Thyroid gland (tissue), 4 donors: ENCODE data around the gene ZBTB44. TPM values are rescaled to one million over a fixed set of nuclear protein-coding genes. Genes with fewer than 3 reads are reported as not detected.

Experiments
- DNase-seq, 2 donors: peaks; one replicate each; pipeline ENCODE4 v3.0.0-alpha.2; 2019
- H3K27ac ChIP-seq, 3 donors: fragments of 200-600 bp; sonication (generic); 1 replicate in 2 of 3; 2 replicates in 1 of 3; pipeline ENCODE4 v1.5.1; 2016 to 2019; ENCODE audit warnings: mild to moderate bottlenecking in 1 of 3, moderate library complexity in 1 of 3
- H3K27me3 ChIP-seq: fragments of 200-600 bp; sonication (generic); one replicate; pipeline ENCODE4 v1.5.1; 2019
- H3K36me3 ChIP-seq, 2 donors: fragments of 200-600 bp; sonication (generic); one replicate each; pipeline ENCODE4 v1.5.1; 2016 to 2019
- H3K4me1 ChIP-seq, 2 donors: fragments of 200-600 bp; sonication (generic); one replicate each; pipeline ENCODE4 v1.5.1; 2017 to 2019
- H3K4me3 ChIP-seq, 3 donors: fragments of 200-600 bp; sonication (generic); replicated peaks in 1 of 3; 1 replicate in 2 of 3; 2 replicates in 1 of 3; pipeline ENCODE4 v1.5.1; 2016; ENCODE audit warnings: mild to moderate bottlenecking in 1 of 3
- H3K9me3 ChIP-seq: fragments of 200-600 bp; sonication (generic); one replicate; pipeline ENCODE4 v1.5.1; 2017
- POLR2A ChIP-seq, 2 donors: fragments of 450-650 bp; IDR thresholded peaks; one replicate each; pipeline ENCODE4 v1.6.1; 2017; ENCODE audit warnings: antibody characterized with exemption in 2 of 2, mild to moderate bottlenecking in 2 of 2, moderate library complexity in 1 of 2
- WGBS, 2 donors: methylation state at CpG; one replicate each; pipeline ENCODE4 v1.1.5; 2017; 5-methylcytosine and 5-hydroxymethylcytosine counted together
- intact Hi-C: fragments of 100-400 bp; cut with DNase I; formaldehyde crosslinking; loops from one replicate; pipeline ENCODE4 v1.15.1; 2023
- total RNA-seq, 4 donors: library from RNA; depleted of rRNA; stranded (reverse); fragments of >200 nt; gene quantifications; one replicate each; pipeline ENCODE4 v1.2.3, GENCODE V29; 2016
- TF ChIP-seq, protein P1 (sequence below), 6 experiments: fragments of 200-600 bp in 3 of 6; fragments of 450-650 bp in 3 of 6; sonication (generic) in 3 of 6; IDR thresholded peaks; one replicate each; pipeline ENCODE4 v1.5.1; 2016 to 2019; ENCODE audit warnings: antibody characterized with exemption in 6 of 6, mild to moderate bottlenecking in 2 of 6, inconsistent platforms in 1 of 6, moderate library complexity in 1 of 6

The ZBTB44 gene, protein sequence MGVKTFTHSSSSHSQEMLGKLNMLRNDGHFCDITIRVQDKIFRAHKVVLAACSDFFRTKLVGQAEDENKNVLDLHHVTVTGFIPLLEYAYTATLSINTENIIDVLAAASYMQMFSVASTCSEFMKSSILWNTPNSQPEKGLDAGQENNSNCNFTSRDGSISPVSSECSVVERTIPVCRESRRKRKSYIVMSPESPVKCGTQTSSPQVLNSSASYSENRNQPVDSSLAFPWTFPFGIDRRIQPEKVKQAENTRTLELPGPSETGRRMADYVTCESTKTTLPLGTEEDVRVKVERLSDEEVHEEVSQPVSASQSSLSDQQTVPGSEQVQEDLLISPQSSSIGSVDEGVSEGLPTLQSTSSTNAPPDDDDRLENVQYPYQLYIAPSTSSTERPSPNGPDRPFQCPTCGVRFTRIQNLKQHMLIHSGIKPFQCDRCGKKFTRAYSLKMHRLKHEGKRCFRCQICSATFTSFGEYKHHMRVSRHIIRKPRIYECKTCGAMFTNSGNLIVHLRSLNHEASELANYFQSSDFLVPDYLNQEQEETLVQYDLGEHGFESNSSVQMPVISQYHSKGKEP
- total RNA-seq: 10 to 100 TPM; 57.9 to 85.9 (median 58.8) TPM

DNA sequence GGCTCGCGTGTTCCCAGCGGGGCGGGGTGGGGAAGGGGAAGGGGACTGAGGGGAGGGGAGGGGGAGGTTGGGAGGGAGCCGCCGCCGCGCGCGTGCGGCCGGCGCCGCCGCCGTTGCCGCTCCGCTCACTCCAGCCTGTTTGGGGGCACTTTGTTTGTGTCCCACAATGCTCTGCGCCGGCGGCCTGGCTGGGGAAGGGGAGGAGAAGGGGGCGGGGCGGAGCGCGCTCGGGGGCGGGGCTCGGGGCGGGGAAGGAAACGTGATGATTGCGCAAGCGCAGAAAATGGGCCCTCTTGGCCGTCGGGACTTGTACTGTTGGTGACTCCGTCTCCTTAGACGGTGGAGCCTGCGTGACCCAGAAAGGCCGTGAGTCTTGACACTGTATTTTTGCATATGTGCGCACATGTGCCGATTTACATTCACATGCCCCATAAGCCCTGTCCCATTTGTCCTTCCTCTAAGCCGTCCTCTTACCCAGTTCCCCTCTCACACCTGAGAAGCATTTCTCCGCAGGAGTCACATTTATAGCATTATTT lies at the start of gene ZBTB44:
Gene ZBTB44, minus strand, starts transcription at position 168 of the 536 bp plus-strand sequence. CDS start 53,044 bp downstream, outside the sequence.
- H3K4me1 ChIP-seq: peaks cover 41 to 43% of the 10 kb centered on the region in 2 donors
- H3K36me3 ChIP-seq: no peaks in the 10 kb centered on the region
- H3K27me3 ChIP-seq: no peaks in the 10 kb centered on the region
- TF ChIP-seq POLR2A (IDR thresholded peaks at IDR 0.05): peak in 1 of 2 donors; percentile 74
- TF ChIP-seq, protein P1, sequence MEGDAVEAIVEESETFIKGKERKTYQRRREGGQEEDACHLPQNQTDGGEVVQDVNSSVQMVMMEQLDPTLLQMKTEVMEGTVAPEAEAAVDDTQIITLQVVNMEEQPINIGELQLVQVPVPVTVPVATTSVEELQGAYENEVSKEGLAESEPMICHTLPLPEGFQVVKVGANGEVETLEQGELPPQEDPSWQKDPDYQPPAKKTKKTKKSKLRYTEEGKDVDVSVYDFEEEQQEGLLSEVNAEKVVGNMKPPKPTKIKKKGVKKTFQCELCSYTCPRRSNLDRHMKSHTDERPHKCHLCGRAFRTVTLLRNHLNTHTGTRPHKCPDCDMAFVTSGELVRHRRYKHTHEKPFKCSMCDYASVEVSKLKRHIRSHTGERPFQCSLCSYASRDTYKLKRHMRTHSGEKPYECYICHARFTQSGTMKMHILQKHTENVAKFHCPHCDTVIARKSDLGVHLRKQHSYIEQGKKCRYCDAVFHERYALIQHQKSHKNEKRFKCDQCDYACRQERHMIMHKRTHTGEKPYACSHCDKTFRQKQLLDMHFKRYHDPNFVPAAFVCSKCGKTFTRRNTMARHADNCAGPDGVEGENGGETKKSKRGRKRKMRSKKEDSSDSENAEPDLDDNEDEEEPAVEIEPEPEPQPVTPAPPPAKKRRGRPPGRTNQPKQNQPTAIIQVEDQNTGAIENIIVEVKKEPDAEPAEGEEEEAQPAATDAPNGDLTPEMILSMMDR (IDR thresholded peaks at IDR 0.05): no peak
- H3K4me3 ChIP-seq: peak within 1 kb of the TSS; percentile 24 to 82 (median 70)
- intact Hi-C loops: no loop called here
- H3K27ac ChIP-seq: peak within 1 kb of the TSS; percentile 93 to 97 (median 95)
- 1 to 2% methylated on average over 16 to 21 of the region's 42 CpGs for WGBS, 2 donors
- DNase-seq: peak; percentile 89 to 94
- no peaks in the 10 kb centered on the region for H3K9me3 ChIP-seq

DNA sequence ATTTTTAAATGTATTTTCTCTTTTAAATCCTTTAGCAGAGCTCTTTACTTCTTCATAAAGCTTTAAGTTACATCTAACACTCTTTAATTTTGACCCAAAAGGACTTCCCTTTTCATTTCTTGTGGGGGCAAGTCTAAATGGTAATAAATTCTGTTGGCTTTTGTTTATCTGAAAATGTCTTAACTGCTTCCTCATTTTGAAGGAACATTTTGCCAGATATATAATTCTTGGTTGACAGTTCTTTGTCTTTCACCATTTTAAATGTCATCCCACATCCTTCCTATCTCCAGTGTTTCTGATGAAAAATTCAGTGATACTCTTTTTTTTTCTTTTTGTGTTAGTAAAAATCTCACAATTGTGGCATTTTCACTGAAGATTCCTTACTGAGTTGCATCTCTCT lies 44.7 kb upstream of the ZBTB44 start:
- intact Hi-C loops: no loop called here
- no peak for DNase-seq

DNA sequence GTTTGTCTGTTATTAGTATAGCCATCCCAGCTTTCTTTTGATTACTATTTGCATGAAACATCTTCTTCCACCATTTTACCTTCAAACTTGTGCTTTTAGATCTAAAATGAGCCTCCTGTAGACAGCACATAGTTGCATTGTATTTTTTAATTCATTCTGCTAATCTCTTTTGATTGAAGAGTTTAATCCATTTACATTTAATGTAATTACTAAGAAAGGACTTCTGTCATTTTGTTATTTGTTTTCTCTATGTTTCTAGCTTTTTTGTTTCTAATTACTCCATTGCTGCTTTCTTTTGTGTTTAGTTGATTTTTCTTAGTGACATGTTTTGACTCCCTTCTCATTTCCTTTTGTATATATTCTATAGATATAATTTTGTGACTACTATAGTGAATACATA lies 43.7 kb upstream of the ZBTB44 start:
- TF ChIP-seq, protein P1 (IDR thresholded peaks at IDR 0.05): no peak
- no peak for TF ChIP-seq POLR2A (IDR thresholded peaks at IDR 0.05)
- no peaks in the 10 kb centered on the region for H3K4me1 ChIP-seq
- intact Hi-C loops: no loop called here
- H3K27ac ChIP-seq: no peak overlapping the region
- H3K27me3 ChIP-seq: no peaks in the 10 kb centered on the region
- no peaks in the 10 kb centered on the region for H3K36me3 ChIP-seq
- DNase-seq: no peak
- no peaks in the 10 kb centered on the region for H3K9me3 ChIP-seq
- no peak overlapping the region for H3K4me3 ChIP-seq

More for the DNA sequence above, 44.7 kb upstream of the ZBTB44 start:
- Histone ChIP-seq H3K36me3 (no peaks in the 10 kb centered on the region), H3K4me3 (no peak overlapping the region), H3K9me3 (no peaks in the 10 kb centered on the region), H3K4me1 (no peaks in the 10 kb centered on the region), H3K27me3 (no peaks in the 10 kb centered on the region), H3K27ac (no peak overlapping the region)
- TF ChIP-seq, protein P1 (IDR thresholded peaks at IDR 0.05): no peak
- TF ChIP-seq POLR2A (IDR thresholded peaks at IDR 0.05): no peak

DNA sequence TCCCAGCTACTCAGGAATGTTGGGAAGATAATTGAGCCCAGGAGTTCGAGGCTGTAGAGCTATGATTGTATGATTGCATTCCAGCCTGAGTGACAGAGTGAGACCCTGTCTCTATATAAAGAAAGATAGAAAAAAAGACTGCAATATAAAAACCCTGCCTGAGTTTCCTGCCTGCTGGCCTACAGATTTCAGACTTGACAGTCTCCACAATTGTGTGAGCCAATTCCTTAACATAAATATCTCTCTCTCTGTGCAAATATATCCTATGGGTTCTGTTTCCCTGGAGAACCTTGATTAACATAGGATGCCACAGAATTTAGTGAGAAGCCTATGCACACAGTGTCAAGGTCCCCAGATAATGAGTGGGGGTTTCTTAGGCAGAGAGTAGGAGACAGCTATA lies 32.5 kb upstream of the ZBTB44 start:
- Histone ChIP-seq H3K4me3 (no peak overlapping the region), H3K36me3 (no peaks in the 10 kb centered on the region), H3K27ac (no peak overlapping the region), H3K27me3 (no peaks in the 10 kb centered on the region), H3K9me3 (no peaks in the 10 kb centered on the region), H3K4me1 (no peaks in the 10 kb centered on the region)
- no peak for DNase-seq
- intact Hi-C loops: no loop called here
- 81 to 97% methylated on average over 1 of the region's 1 CpG for WGBS, 2 donors
- TF ChIP-seq, protein P1 (IDR thresholded peaks at IDR 0.05): no peak
- TF ChIP-seq POLR2A (IDR thresholded peaks at IDR 0.05): no peak

DNA sequence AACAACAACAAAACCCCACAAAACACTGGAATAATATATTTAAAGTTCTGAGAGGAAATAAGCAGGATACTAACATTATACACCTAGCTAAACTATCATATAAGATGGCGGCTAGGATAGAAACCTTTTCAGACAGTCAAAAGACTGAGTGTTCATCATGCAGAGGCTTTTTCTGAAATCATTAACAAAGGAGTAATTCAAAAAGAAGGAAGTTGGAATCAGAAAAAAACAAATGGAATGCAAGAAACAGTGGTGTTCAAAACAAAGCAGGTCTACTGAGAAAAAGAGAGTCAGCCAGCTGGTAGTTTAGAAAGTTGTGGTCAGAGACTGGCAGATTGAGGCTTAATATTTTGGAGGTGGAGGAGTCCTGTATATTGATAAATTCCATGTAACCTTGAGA lies 30.1 kb upstream of the ZBTB44 start:
- H3K27ac ChIP-seq: no peak overlapping the region
- no peaks in the 10 kb centered on the region for H3K9me3 ChIP-seq
- intact Hi-C loops: no loop called here
- WGBS, 2 donors: 91 to 100% methylated on average over 1 of the region's 1 CpG
- no peaks in the 10 kb centered on the region for H3K36me3 ChIP-seq
- no peak overlapping the region for H3K4me3 ChIP-seq
- H3K4me1 ChIP-seq: no peaks in the 10 kb centered on the region
- TF ChIP-seq, protein P1 (IDR thresholded peaks at IDR 0.05): no peak
- TF ChIP-seq POLR2A (IDR thresholded peaks at IDR 0.05): no peak
- DNase-seq: no peak
- no peaks in the 10 kb centered on the region for H3K27me3 ChIP-seq
